ENCODE measurements around the gene XBP1. TPM values are rescaled to one million over a fixed set of nuclear protein-coding genes. Genes with fewer than 3 reads are reported as not detected.
A peak's percentile ranks its signal among the peaks of the same experiment; 100 is the strongest.

XBP1 gene
- total RNA-seq, 3 donors from 2014 or later = 116 to 238 (median 132) TPM

DNA sequence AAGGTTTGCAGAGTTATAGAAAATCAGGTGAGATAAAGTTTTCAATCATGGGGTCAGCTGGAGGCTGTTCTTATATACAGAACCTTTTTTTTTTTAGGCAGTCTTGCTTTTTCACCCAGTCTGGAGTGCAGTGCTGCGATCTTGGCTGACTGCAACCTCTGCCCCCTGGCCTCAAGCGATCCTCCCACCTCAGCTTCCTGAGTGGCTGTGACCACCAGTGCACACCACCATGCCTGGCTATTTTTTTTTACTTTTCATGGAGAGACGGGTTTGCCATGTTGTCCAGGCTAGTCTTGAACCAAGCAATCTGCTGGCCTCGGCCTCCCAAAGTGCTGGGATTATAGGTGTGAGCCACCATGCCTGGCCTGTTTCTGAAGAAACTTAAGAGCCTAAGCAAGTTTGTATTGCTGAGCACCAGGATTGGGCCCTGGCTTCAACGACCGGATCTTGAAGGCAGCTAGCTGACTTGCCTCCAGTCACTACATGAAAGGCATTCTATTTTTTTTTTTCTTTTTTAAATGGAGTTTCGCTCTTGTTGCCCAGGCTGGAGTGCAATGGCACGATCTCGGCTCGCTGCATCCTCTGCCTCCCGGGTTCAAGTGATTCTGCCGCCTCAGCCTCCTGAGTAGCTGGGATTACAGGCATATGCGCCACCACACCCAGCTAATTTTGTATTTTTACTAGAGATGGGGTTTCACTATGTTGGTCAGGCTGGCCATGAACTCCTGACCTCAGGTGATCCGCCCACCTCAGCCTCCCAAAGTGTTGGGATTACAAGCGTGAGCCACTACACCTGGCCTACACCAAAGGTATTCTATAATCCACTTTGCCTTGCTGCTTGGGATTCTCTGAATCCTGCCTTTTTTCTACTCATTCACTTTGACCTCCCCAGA lies 7.6 kb downstream of the XBP1 start:
- TF ChIP-seq, protein P1, sequence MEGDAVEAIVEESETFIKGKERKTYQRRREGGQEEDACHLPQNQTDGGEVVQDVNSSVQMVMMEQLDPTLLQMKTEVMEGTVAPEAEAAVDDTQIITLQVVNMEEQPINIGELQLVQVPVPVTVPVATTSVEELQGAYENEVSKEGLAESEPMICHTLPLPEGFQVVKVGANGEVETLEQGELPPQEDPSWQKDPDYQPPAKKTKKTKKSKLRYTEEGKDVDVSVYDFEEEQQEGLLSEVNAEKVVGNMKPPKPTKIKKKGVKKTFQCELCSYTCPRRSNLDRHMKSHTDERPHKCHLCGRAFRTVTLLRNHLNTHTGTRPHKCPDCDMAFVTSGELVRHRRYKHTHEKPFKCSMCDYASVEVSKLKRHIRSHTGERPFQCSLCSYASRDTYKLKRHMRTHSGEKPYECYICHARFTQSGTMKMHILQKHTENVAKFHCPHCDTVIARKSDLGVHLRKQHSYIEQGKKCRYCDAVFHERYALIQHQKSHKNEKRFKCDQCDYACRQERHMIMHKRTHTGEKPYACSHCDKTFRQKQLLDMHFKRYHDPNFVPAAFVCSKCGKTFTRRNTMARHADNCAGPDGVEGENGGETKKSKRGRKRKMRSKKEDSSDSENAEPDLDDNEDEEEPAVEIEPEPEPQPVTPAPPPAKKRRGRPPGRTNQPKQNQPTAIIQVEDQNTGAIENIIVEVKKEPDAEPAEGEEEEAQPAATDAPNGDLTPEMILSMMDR (IDR thresholded peaks at IDR 0.05) = no peak
- Histone ChIP-seq H3K9me3 (no peaks in the 10 kb centered on the region), H3K4me1 (ENCODE audit: low read depth) (peaks cover 20% of the 10 kb centered on the region), H3K4me3 (no peak overlapping the region), H3K36me3 (ENCODE audit: low read depth) (peaks cover 7% of the 10 kb centered on the region)
- intact Hi-C loops (cut with DNase I, micrococcal nuclease) = no loop called here
- DNase-seq (no peak), ATAC-seq (peak; percentile 42)

DNA sequence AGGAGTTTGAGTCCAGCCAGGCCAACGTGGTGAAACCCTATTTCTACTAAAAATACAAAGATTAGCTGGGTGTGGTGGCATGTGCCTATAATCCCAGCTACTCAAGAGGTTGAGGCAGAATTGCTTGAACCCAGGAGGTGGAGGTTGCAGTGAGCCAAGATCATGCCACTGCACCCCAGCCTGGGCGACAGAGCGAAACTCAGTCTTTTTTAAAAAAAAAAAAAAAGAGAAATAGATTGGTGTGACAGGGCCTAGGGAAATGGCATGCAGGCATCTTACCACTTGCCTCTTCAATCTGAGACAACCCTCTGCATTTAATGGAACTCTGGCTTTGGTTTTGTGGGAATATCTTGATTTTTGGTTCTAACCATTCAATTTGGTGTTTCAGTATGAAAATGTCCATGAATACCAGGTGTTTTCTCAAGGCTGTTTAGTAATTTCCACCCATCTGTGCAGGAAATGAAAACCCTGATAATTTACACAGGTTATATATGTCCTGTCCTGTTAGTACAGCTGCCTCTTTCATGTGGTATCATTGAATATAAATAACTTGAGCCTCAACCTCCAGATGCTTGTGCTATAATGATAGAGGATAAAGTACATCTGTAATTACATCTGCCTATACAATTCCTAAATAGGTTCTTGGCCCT lies 8.4 kb downstream of the XBP1 start:
- Histone ChIP-seq H3K4me3 (no peak overlapping the region), H3K4me1 (ENCODE audit: low read depth) (peaks cover 13% of the 10 kb centered on the region), H3K9me3 (no peaks in the 10 kb centered on the region), H3K36me3 (ENCODE audit: low read depth) (peaks cover 7% of the 10 kb centered on the region)
- ATAC-seq (peak; percentile 62), DNase-seq (no peak)
- TF ChIP-seq, protein P1 (IDR thresholded peaks at IDR 0.05) = no peak
- intact Hi-C loops (cut with DNase I, micrococcal nuclease) = no loop called here

DNA sequence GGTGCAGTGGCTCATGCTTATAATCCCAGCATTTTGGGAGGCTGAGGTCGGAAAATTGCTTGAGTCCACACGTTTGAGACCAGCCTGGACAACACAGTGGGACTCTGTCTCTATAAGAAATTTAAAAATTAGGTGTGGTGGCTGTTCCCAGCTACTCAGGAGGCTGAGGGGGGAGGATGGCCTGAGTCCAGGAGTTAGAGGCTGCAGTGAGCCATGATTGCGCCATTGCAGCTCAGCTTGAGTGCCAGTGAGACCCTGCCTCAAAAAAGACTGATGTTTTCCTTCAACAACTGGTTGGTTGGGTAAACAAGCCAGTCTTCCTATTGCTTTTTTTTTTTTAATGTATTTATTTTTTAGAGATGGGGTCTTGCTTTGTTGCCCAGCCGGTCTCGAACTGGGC lies 9.2 kb downstream of the XBP1 start:
- ATAC-seq (no peak), DNase-seq (no peak)
- Histone ChIP-seq H3K4me3 (no peak overlapping the region), H3K4me1 (ENCODE audit: low read depth) (peaks cover 10% of the 10 kb centered on the region), H3K9me3 (no peaks in the 10 kb centered on the region), H3K36me3 (ENCODE audit: low read depth) (peaks cover 3% of the 10 kb centered on the region)
- TF ChIP-seq, protein P1 (IDR thresholded peaks at IDR 0.05) = no peak
- intact Hi-C loops (cut with DNase I, micrococcal nuclease) = no loop called here

DNA sequence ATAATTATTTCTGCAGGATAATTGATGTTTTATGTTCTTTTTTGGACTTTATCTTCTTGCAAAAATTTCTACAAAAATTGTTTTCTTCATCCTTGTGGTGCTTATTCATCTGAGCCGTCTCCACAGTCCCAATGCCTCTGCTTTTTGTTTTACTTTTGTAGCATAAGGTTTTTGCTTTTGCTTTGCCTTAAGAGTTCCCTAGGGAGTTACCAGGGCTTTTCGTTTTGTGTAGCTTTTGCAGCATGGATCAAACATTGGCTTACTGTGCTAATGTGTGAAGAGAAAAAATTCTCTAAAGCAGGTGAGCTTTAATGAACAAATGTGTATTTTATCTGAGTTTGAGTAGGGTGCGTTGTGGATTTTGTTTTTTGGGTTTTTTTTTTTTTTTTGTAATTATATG lies 11.8 kb downstream of the XBP1 start:
- Histone ChIP-seq H3K4me1 (ENCODE audit: low read depth) (peaks cover 23% of the 10 kb centered on the region), H3K4me3 (no peak overlapping the region), H3K36me3 (ENCODE audit: low read depth) (no peaks in the 10 kb centered on the region), H3K9me3 (no peaks in the 10 kb centered on the region)
- DNase-seq = no peak
- intact Hi-C loops (cut with DNase I, micrococcal nuclease) = no loop called here
- TF ChIP-seq, protein P1 (IDR thresholded peaks at IDR 0.05) = no peak
- ATAC-seq = no peak

DNA sequence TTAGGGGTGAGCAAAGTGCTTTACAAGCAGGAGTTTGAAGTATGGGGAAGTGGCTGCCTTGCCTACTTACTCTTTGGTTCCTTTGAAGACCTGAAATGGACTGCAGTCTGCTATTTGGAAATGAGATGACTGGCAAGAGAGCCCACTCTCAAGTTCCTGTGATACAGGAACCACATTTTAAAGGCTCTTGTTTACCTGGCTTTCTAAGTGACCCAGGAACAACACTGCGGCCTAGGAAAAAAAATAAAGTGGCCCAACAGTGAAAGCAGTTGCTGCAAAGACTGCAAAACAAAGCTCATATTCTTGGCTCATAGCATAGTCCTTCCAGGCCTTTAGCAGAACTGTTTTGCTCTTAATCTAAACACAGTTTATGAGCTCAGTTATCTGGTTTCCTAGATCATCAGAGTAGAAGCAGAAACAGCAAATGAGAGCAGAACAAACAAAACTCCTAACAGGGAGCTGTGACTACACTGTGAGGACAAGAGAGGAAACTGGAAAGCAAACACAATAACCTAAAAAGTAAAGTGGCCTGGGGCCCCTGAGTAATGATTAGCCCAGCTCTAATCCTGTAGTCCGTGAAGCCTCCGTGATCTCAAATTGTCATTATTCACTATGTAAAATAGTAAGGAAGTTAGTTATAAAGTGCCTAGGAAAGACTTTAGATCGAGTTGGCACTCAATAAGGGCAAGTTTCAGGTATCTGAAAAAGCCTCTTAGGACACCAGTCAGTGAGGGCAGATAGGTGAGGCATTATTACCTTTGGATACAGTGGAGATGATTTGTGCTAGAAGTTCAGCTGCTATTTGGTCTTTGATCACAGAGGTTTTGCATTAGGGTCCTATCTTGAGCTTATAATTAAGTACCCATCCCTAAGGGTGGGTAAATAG lies 16.3 kb downstream of the XBP1 start:
- intact Hi-C loops (cut with DNase I, micrococcal nuclease) = no loop called here
- H3K4me1 ChIP-seq (ENCODE audit: low read depth) = peaks cover 25% of the 10 kb centered on the region
- TF ChIP-seq, protein P1 (IDR thresholded peaks at IDR 0.05) = no peak
- ATAC-seq (peak; percentile 91), DNase-seq (peak in 1 of 3 donors; percentile 48)
- H3K4me3 ChIP-seq = no peak overlapping the region
- no peaks in the 10 kb centered on the region for H3K9me3 ChIP-seq
- no peaks in the 10 kb centered on the region for H3K36me3 ChIP-seq (ENCODE audit: low read depth)

All from mucosa of descending colon (tissue), 3 donors.